NCI-H226 (cell line): ENCODE data around the gene VEGFC.

ENCODE experiments used
- DNase-seq: peaks from one replicate; pipeline ENCODE4 v3.0.0-alpha.2; 2015

The VEGFC gene

DNA sequence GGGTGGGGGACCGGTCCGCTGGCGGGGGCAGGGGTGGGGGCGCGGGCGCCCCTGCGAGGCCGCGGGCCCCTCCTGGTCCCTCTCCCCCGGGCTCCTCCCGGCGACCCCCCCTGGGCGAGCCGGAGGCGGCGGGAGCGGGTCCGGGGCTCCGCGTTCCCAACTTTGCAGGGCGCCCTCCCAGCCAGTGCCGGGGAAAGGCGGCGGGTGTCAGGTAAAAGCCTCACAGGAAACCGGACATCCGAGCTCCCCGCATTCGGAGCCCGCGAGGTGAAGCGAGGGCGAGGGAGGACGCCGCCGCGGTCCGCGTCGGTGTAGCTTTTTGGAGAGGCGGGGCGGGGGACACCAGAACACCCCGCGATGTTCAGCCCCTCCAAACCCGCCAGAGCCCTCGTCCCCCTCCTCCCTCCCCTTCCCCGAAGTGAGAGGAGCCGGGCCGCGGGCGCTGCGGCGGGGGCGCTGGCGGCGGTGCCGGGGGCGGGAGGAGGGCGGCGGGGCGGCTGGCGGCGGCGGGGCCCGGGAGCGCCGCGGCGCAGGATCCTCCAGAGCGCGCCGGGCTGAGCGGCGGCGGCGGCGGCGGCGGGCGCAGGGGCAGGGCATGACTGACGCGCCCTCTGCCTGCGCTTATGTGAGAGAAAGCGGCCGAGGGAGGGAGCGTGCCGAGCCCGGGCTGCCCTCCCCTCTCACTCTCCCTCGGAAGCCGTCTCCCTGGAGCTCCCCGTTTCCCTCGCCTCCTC is at the start of gene VEGFC:
VEGFC (minus strand) TSS at position 597 of the 734 bp plus-strand sequence. CDS start 611 bp downstream, outside the sequence.
- peak; percentile 64 for DNase-seq

DNA sequence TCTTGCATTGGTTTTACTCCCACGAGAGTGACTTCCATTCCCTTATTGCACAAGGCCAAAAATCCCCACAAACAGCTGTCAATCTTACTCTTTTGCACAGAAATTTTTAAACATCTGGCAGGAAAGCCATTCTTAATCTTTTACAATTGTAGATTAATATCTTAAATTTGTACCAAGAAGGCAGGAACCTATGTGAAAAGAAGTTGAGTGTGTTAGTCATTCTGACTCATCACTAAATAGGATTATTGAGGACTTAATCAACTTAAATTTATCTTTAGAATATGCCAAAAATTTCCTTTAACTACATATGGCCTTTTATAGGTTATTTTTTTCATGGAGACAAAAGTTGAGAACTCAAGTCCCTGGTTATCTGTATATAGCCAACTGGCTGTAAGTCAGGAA is 49.0 kb upstream of the VEGFC start:
- peak; percentile 64 for DNase-seq

DNA sequence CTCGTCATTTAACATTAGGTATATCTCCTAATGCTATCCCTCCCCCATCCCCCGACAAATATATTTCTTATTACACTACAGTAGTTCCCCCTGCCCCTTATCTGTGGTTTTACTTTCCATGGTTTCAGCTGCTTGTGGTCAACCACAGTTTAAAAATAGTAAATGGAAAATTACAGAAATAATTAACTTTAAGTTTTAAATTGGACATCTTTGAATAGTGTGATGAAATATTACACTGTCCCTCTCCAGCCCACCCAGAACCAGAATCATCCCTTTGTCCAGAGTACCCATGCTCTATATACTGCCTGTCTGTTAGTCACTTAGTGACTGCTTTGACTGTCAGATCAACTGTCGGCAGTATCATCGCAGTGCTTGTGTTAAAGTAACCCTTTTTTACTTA is 47.4 kb upstream of the VEGFC start:
- DNase-seq = no peak

GRCh38 chr4:176839656-176840055 is 46.9 kb upstream of the VEGFC start:
- no peak for DNase-seq

GRCh38 chr4:176838601-176839433 is 46.1 kb upstream of the VEGFC start:
- DNase-seq = peak; percentile 60

GRCh38 chr4:176837169-176837895 is 44.6 kb upstream of the VEGFC start:
- DNase-seq = no peak

DNA sequence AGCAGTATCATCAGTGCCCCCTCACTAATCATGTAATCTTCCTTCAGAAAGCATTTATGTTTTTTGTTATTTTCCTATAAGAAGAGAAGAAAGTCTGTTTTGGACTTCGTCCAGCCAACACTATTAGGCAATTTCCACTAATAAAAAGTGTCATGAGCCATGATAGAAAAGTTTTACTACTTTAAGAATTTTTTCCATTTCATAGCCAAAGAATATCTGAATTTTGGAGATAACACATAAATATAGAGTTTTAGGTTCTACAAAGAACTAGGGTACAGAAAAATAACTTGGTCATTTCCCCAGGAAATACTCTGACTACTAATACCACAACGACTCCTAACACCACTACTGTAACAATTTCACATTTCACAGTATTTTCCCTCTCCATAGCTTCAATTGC is 41.8 kb upstream of the VEGFC start:
- no peak for DNase-seq

- no peak for DNase-seq
These were observed 40.9 kb upstream of the VEGFC start for GRCh38 chr4:176833400-176834175.

- DNase-seq = no peak
These were observed 38.2 kb upstream of the VEGFC start for GRCh38 chr4:176830971-176831370.

- no peak for DNase-seq
These were observed 32.9 kb upstream of the VEGFC start for GRCh38 chr4:176825586-176825985.

DNA sequence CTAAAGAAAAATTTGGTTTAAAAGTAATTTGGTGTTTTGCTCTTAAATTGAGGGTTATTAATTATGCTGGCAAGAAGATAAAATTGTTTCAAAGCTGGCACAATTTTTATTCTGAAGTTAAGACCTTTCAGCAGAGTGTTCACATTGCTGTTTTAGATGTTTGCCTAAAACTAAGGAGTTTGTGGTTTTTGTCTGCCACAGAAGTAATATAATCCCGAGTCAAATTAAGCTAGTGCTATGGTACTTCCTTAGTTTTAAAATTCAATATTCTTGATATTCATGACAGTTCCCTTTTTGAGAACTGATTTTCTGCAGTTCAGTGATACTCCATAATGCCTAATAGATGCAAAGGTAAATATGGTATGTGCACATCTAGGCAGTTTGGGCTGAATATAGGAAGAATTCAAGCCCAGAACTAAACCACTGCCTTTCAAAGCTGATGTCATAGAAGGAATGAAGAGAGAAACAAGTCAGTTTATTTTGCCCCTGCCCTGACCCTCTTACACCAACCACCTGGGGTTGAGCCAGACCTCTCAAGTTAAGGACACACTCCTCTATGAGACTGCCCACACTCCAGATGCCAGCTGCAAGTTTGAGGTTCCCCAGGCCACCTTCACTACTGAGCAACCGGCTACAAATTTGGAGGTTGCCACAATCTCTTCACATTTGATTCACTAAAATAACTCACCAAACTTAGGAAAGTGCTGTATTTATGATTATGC is 32.1 kb upstream of the VEGFC start:
- DNase-seq = no peak

- no peak for DNase-seq
These were observed 25.8 kb upstream of the VEGFC start for GRCh38 chr4:176818531-176818930.

- DNase-seq = no peak
These were observed 24.5 kb upstream of the VEGFC start for GRCh38 chr4:176817204-176817603.

- DNase-seq = peak; percentile 59
These were observed 22.0 kb upstream of the VEGFC start for GRCh38 chr4:176814770-176815169.

- no peak for DNase-seq
These were observed 17.9 kb upstream of the VEGFC start for GRCh38 chr4:176810481-176811249.

DNA sequence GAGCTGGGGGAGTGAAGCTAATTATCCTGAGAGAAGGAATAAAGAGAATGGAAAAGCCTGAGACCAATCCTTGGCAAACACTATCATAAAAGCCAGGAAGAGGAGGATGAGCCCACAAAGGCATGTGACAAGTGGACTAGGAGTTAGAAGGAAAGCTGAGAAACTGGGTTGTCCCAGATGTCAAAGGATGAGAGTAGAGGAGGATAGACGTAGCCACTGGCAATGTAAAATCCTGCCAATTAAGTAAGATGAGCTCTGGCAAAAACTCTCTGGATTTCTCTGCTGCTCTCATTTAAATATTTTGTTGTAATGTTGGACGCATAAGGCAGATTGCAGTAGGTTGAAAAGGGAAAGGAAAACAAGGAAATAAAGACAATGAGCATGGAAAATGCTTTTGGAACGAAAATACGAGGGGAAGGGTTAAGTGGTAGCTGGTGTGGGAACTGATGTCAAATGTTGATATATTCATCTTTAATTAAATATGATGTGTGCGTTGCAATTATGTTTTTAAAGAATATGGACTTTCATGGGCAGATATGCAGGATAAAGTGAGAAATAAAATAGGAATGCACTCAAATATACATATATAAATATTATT is 14.2 kb upstream of the VEGFC start:
- DNase-seq = no peak

- DNase-seq = peak; percentile 71
These were observed 12.4 kb upstream of the VEGFC start for GRCh38 chr4:176805155-176805554.

- peak; percentile 28 for DNase-seq
These were observed 8.3 kb upstream of the VEGFC start for GRCh38 chr4:176800891-176801534.

DNA sequence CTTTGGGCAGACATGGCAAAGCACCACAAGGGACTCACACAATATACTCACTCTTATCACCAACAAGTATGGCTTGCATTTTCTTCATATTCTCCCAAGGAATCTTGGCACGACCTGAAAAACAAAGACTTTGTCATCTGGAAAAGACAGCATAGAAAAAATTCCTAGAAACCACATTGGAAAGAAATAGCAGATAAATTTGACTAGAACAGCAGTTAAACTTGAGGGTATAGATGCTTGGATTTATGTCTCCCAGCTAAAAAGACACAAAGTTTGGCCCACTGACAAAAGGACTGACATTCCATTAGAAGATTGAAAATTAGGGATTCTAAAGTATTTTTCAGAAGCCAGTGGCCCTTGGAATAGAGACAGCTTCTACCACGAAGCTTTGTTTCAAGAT is 6.9 kb upstream of the VEGFC start:
- peak; percentile 38 for DNase-seq

DNA sequence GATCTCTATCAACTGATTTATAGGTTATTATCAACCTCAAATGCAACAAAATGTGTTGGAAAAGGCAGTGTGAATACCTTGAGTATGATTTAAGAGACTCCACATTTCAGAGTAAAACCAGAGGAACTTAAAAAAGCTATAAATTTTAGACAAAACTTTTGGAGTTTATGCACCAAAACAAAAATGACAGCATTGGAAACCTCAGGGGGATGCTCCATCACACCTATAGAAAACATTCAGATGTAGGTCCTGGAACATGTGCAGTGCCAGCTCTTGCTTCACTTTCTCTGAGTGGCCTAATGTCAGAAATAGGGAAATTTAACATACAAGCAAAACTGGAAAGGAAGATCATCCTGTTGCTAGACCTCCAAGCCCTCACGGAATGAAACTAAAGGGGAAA is 5.8 kb upstream of the VEGFC start:
- no peak for DNase-seq
